SK-N-SH treated with all-trans-retinoic acid at 6 μM for 48 hours (cell line): ENCODE data around the gene MTA1.

ENCODE experiments used
- ATAC-seq: fragments of 200-7000 bp; cut with Tn5 transposase; 3 replicates; pipeline ENCODE4 v1.9.1; 2020; ENCODE audit warnings: mild to moderate bottlenecking, moderate library complexity
- ARNTL ChIP-seq: fragments of 450-650 bp; formaldehyde crosslinking; IDR thresholded peaks from 2 replicates; pipeline ENCODE4 v1.5.0; 2020; ENCODE audit warnings: low read depth, mild to moderate bottlenecking, moderate library complexity, borderline replicate concordance
- BACH2 ChIP-seq: fragments of 250-450 bp; sonication (Bioruptor Pico); IDR thresholded peaks from 2 replicates; pipeline ENCODE4 v1.9.0; 2021; ENCODE audit warnings: mild to moderate bottlenecking, borderline replicate concordance
- CREB5 ChIP-seq: fragments of 250-450 bp; sonication (Bioruptor Pico); IDR thresholded peaks from 2 replicates; pipeline ENCODE4 v1.5.1; 2020; ENCODE audit warnings: low read depth, mild to moderate bottlenecking, moderate library complexity
- CSDC2 ChIP-seq: fragments of 250-450 bp; sonication (Bioruptor Pico); IDR thresholded peaks from 2 replicates; pipeline ENCODE4 v1.5.0; 2020; ENCODE audit warnings: mild to moderate bottlenecking, moderate library complexity
- CSRNP3 ChIP-seq: fragments of 250-450 bp; sonication (Bioruptor Pico); IDR thresholded peaks from 2 replicates; pipeline ENCODE4 v1.5.1; 2021; ENCODE audit warnings: mild to moderate bottlenecking, moderate library complexity
- ESRRG ChIP-seq: fragments of 250-450 bp; sonication (Bioruptor Pico); IDR thresholded peaks from 2 replicates; pipeline ENCODE4 v1.6.1; 2021; ENCODE audit warnings: mild to moderate bottlenecking
- GLIS3 ChIP-seq: fragments of 250-450 bp; sonication (Bioruptor Pico); IDR thresholded peaks from 2 replicates; pipeline ENCODE4 v1.5.0; 2020; ENCODE audit warnings: mild to moderate bottlenecking, moderate library complexity
- ISL1 ChIP-seq: fragments of 250-450 bp; sonication (Bioruptor Pico); IDR thresholded peaks from 2 replicates; pipeline ENCODE4 v2.1.2; 2022; ENCODE audit warnings: mild to moderate bottlenecking, moderate library complexity
- OSR1 ChIP-seq: fragments of 250-450 bp; sonication (Bioruptor Pico); IDR thresholded peaks from 2 replicates; pipeline ENCODE4 v1.8.0; 2022; ENCODE audit warnings: moderate library complexity, mild to moderate bottlenecking, inconsistent platforms
- PATZ1 ChIP-seq: fragments of 250-450 bp; sonication (Bioruptor Pico); IDR thresholded peaks from 2 replicates; pipeline ENCODE4 v1.8.0; 2020; ENCODE audit warnings: mild to moderate bottlenecking, moderate library complexity, borderline replicate concordance
- POU6F1 ChIP-seq: fragments of 250-450 bp; sonication (Bioruptor Pico); IDR thresholded peaks from 2 replicates; pipeline ENCODE4 v1.8.0; 2021; ENCODE audit warnings: low read depth, mild to moderate bottlenecking, moderate library complexity, borderline replicate concordance
- PPARA ChIP-seq: fragments of 250-450 bp; sonication (Bioruptor Pico); IDR thresholded peaks from 2 replicates; pipeline ENCODE4 v1.5.0; 2020; ENCODE audit warnings: mild to moderate bottlenecking, borderline replicate concordance
- RARB ChIP-seq: fragments of 250-450 bp; sonication (Bioruptor Pico); IDR thresholded peaks from 2 replicates; pipeline ENCODE4 v1.8.0; 2021; ENCODE audit warnings: mild to moderate bottlenecking, moderate library complexity
- SNAI2 ChIP-seq: fragments of 250-450 bp; sonication (Bioruptor Pico); IDR thresholded peaks from 2 replicates; pipeline ENCODE4 v1.5.0; 2020; ENCODE audit warnings: mild to moderate bottlenecking, moderate library complexity
- TOX ChIP-seq: fragments of 250-450 bp; sonication (Bioruptor Pico); IDR thresholded peaks from 2 replicates; pipeline ENCODE4 v1.8.0; 2021; ENCODE audit warnings: mild to moderate bottlenecking, moderate library complexity, borderline replicate concordance
- TSHZ2 ChIP-seq: fragments of 250-450 bp; sonication (Bioruptor Pico); IDR thresholded peaks from 2 replicates; pipeline ENCODE4 v1.5.0; 2020; ENCODE audit warnings: mild to moderate bottlenecking, moderate library complexity
- ZC3H10 ChIP-seq: fragments of 250-450 bp; sonication (Bioruptor Pico); IDR thresholded peaks from 2 replicates; pipeline ENCODE4 v1.5.1; 2021; ENCODE audit warnings: mild to moderate bottlenecking, moderate library complexity
- ZFP3 ChIP-seq: fragments of 250-450 bp; sonication (Bioruptor Pico); IDR thresholded peaks from 2 replicates; pipeline ENCODE4 v1.5.0; 2020; ENCODE audit warnings: mild to moderate bottlenecking, moderate library complexity
- ZFP30 ChIP-seq: fragments of 450-650 bp; formaldehyde crosslinking; IDR thresholded peaks from 2 replicates; pipeline ENCODE4 v1.5.0; 2022; ENCODE audit warnings: mild to moderate bottlenecking, moderate library complexity
- ZNF565 ChIP-seq: fragments of 450-650 bp; formaldehyde crosslinking; conservative IDR thresholded peaks from 2 replicates; pipeline ENCODE4 v1.5.0; 2020; ENCODE audit warnings: low read depth, mild to moderate bottlenecking, moderate library complexity
- ZNF70 ChIP-seq: fragments of 450-650 bp; formaldehyde crosslinking; IDR thresholded peaks from 2 replicates; pipeline ENCODE4 v1.5.0; 2020; ENCODE audit warnings: mild to moderate bottlenecking, moderate library complexity
- ZNF8 ChIP-seq: fragments of 450-650 bp; formaldehyde crosslinking; IDR thresholded peaks from 2 replicates; pipeline ENCODE4 v1.5.0; 2020; ENCODE audit warnings: mild to moderate bottlenecking, moderate library complexity

The MTA1 gene

GRCh38 chr14:105508069-105508468, 88.4 kb downstream of the MTA1 start:
- no peak for TF ChIP-seq RARB
- no peak for TF ChIP-seq ESRRG
- TF ChIP-seq GLIS3 (CRISPR knock-in tag) = no peak
- no peak for TF ChIP-seq CSRNP3
- TF ChIP-seq PPARA (CRISPR knock-in tag) = no peak
- TF ChIP-seq ZNF70 = no peak
- no peak for TF ChIP-seq TOX
- TF ChIP-seq ZC3H10 (CRISPR knock-in tag) = no peak
- TF ChIP-seq OSR1 = no peak
- TF ChIP-seq ZNF8 = no peak
- TF ChIP-seq ISL1 (CRISPR knock-in tag) = no peak
- no peak for TF ChIP-seq ARNTL
- TF ChIP-seq TSHZ2 (CRISPR knock-in tag) = no peak
- TF ChIP-seq CREB5 (CRISPR knock-in tag) = no peak
- no peak for TF ChIP-seq ZNF565
- TF ChIP-seq, all 23 proteins: peak for 0
- no peak for ATAC-seq

GRCh38 chr14:105508601-105509000, 89.0 kb downstream of the MTA1 start:
- TF ChIP-seq PATZ1 (CRISPR knock-in tag) = no peak
- TF ChIP-seq ZC3H10 (CRISPR knock-in tag) = no peak
- no peak for TF ChIP-seq ZFP3 (CRISPR knock-in tag)
- TF ChIP-seq ZFP30 (CRISPR knock-in tag) = no peak
- TF ChIP-seq ZNF565 = no peak
- TF ChIP-seq ISL1 (CRISPR knock-in tag) = no peak
- no peak for TF ChIP-seq CREB5 (CRISPR knock-in tag)
- TF ChIP-seq SNAI2 (CRISPR knock-in tag) = no peak
- TF ChIP-seq BACH2 (CRISPR knock-in tag) = no peak
- no peak for TF ChIP-seq ZNF70
- TF ChIP-seq ESRRG = no peak
- TF ChIP-seq TSHZ2 (CRISPR knock-in tag) = no peak
- no peak for TF ChIP-seq RARB
- TF ChIP-seq GLIS3 (CRISPR knock-in tag) = no peak
- TF ChIP-seq CSRNP3 = no peak
- no peak for TF ChIP-seq CSDC2 (CRISPR knock-in tag)
- no peak for TF ChIP-seq POU6F1 (CRISPR knock-in tag)
- no peak for TF ChIP-seq TOX
- no peak for ATAC-seq
